Measurements from ENCODE around the gene RAB15.

GRCh38 chr14:64919618-64920017, 52.5 kb downstream of the RAB15 start:
- TF ChIP-seq POLR2AphosphoS5 (IDR thresholded peaks at IDR 0.05; ENCODE audit: low read depth, low read length) (no peak), REST (IDR thresholded peaks at IDR 0.05; ENCODE audit: insufficient read depth in 1 of 2, low read depth in 2 of 2, low read length in 2 of 2) (no peak), SIN3A (IDR thresholded peaks at IDR 0.05; ENCODE audit: borderline replicate concordance, insufficient read depth, low read length) (no peak), TAF1 (IDR thresholded peaks at IDR 0.05; ENCODE audit: borderline replicate concordance, insufficient read depth, low read length) (no peak), FOXP2 (optimal IDR thresholded peaks at IDR 0.05; ENCODE audit: borderline replicate concordance, extremely low read depth, extremely low read length, insufficient read depth) (no peak)
